GM12872 (cell line): Measurements from ENCODE around the gene UGT2A2.

Source experiments
- CTCF ChIP-seq: IDR thresholded peaks from 3 replicates; pipeline ENCODE4 v1.5.1; 2011; ENCODE audit warnings: low read depth, mild to moderate bottlenecking, low read length, moderate library complexity; ENCODE audit not compliant: insufficient read depth

The UGT2A2 gene

GRCh38 chr4:69639542-69639941 is at the start of gene UGT2A2:
TSS of gene UGT2A2 (minus strand) at chr4:69639642. CDS start at chr4:69639640, 2 bp downstream.
- TF ChIP-seq CTCF: no peak

- TF ChIP-seq CTCF: no peak
These were observed 45.4 kb upstream of the UGT2A2 start for GRCh38 chr4:69684804-69685203.

- TF ChIP-seq CTCF: no peak
These were observed 29.2 kb upstream of the UGT2A2 start for GRCh38 chr4:69668680-69669079.

GRCh38 chr4:69658133-69658532 is 18.7 kb upstream of the UGT2A2 start:
- no peak for TF ChIP-seq CTCF

- no peak for TF ChIP-seq CTCF
These were observed 17.3 kb upstream of the UGT2A2 start for GRCh38 chr4:69656653-69657158.

- TF ChIP-seq CTCF: no peak
These were observed 13.7 kb upstream of the UGT2A2 start, which contains the start of gene UGT2A1 for GRCh38 chr4:69653147-69653546. TSS of gene UGT2A1 (minus strand) at chr4:69653247. CDS start at chr4:69647644, 5,603 bp downstream.

- TF ChIP-seq CTCF: no peak
These were observed 11.4 kb upstream of the UGT2A2 start for GRCh38 chr4:69650872-69651271.

- no peak for TF ChIP-seq CTCF
These were observed 10.2 kb upstream of the UGT2A2 start for GRCh38 chr4:69649629-69650028.
